Fibroblast of lung (primary cell): ENCODE measurements around the gene KCTD11. TPM values are rescaled to one million over a fixed set of nuclear protein-coding genes. Genes with fewer than 3 reads are reported as not detected.

Source experiments
- DNase-seq, 2 donors: peaks; one replicate each; pipeline versions ENCODE4 v3.0.0 to v3.0.0-alpha.2; 2010; ENCODE audit warnings: low read depth in 2 of 2
- H2AFZ ChIP-seq: 2 replicates; pipeline ENCODE4 v1.5.1; 2012; ENCODE audit warnings: low read length, control low read depth, inconsistent platforms
- H3K27ac ChIP-seq: 2 replicates; pipeline ENCODE4 v1.5.1; 2011; ENCODE audit warnings: low read length, control low read depth; ENCODE audit not compliant: insufficient read depth
- H3K27me3 ChIP-seq: 2 replicates; pipeline ENCODE4 v1.5.1; 2011; ENCODE audit warnings: mild to moderate bottlenecking, low read length; ENCODE audit not compliant: control insufficient read depth, insufficient read depth
- H3K36me3 ChIP-seq: 2 replicates; pipeline ENCODE4 v1.5.1; 2011; ENCODE audit warnings: low read length; ENCODE audit not compliant: control insufficient read depth, insufficient read depth
- H3K4me1 ChIP-seq: 2 replicates; pipeline ENCODE4 v1.5.1; 2011; ENCODE audit warnings: low read length; ENCODE audit not compliant: control insufficient read depth, insufficient read depth; ENCODE audit errors: extremely low read depth
- H3K4me2 ChIP-seq: 2 replicates; pipeline ENCODE4 v1.5.1; 2011; ENCODE audit warnings: low read length, control low read depth; ENCODE audit not compliant: insufficient read depth; ENCODE audit errors: extremely low read depth
- H3K4me3 ChIP-seq, 4 experiments: fragments of 200-600 bp in 1 of 4; sonication (generic) in 1 of 4; replicated peaks in 1 of 4; 2 replicates each; pipeline ENCODE4 v1.5.1; 2011 to 2016; ENCODE audit warnings: low read length in 4 of 4, low read depth in 3 of 4, mild to moderate bottlenecking in 3 of 4, control low read depth in 2 of 4, inconsistent platforms in 1 of 4, mixed read lengths in 1 of 4; ENCODE audit not compliant: insufficient read depth in 1 of 4; ENCODE audit errors: control extremely low read depth in 1 of 4
- H3K79me2 ChIP-seq: 2 replicates; pipeline ENCODE4 v1.5.1; 2012; ENCODE audit warnings: mild to moderate bottlenecking, low read length, inconsistent platforms; ENCODE audit not compliant: control insufficient read depth, insufficient read depth
- H3K9ac ChIP-seq: 2 replicates; pipeline ENCODE4 v1.5.1; 2011; ENCODE audit warnings: mild to moderate bottlenecking, low read length, control low read depth; ENCODE audit not compliant: insufficient read depth
- H3K9me3 ChIP-seq: 2 replicates; pipeline ENCODE4 v1.5.1; 2012; ENCODE audit warnings: low read depth, low read length; ENCODE audit not compliant: control insufficient read depth, insufficient read depth
- H4K20me1 ChIP-seq: 2 replicates; pipeline ENCODE4 v1.5.1; 2011; ENCODE audit warnings: low read length; ENCODE audit not compliant: control insufficient read depth, insufficient read depth; ENCODE audit errors: extremely low read depth
- CTCF ChIP-seq, 2 donors: IDR thresholded peaks in 1 of 2; conservative IDR thresholded peaks in 1 of 2; 1 replicate in 1 of 2; 2 replicates in 1 of 2; pipeline ENCODE4 v1.5.1; 2011 to 2012; ENCODE audit warnings: low read length in 2 of 2, control low read depth in 1 of 2, inconsistent platforms in 1 of 2, low read depth in 1 of 2, mild to moderate bottlenecking in 1 of 2
- EZH2 ChIP-seq: IDR thresholded peaks from 2 replicates; pipeline ENCODE4 v1.5.1; 2012; ENCODE audit warnings: low read length, control low read depth, mild to moderate bottlenecking; ENCODE audit errors: missing control alignments
- polyA plus RNA-seq, 2 donors: library from polyadenylated mRNA; depleted of rRNA in 1 of 2; stranded (reverse) in 1 of 2; unstranded in 1 of 2; fragments of >200 nt; gene quantifications; 2 replicates each; pipeline ENCODE4 v1.2.1, GENCODE V29; 2011 to 2012; ENCODE audit warnings: missing spikeins in 1 of 2
- total RNA-seq: library from RNA; depleted of rRNA; stranded (reverse); fragments of >200 nt; gene quantifications from 2 replicates; pipeline ENCODE4 v1.2.1, GENCODE V29; 2014

The KCTD11 gene
- total and polyA plus RNA-seq, 2 donors (not counting 1 experiment from before 2014, with no cell fraction given) = 8.8 to 11.9 TPM

GRCh38 chr17:7388856-7389255 is 36.9 kb downstream of the KCTD11 start:
- Histone ChIP-seq H3K9ac (no peak overlapping the region), H3K79me2 (no peaks in the 10 kb centered on the region)

GRCh38 chr17:7389924-7390910 is 38.3 kb downstream of the KCTD11 start:
- no peak for DNase-seq
- TF ChIP-seq EZH2 (no peak), CTCF (conservative IDR thresholded peaks at IDR 0.05 in 1 of 2, IDR thresholded peaks at IDR 0.05 in 1 of 2; ENCODE audit: low read depth in 1 of 2, low read length in 2 of 2) (no peak)
- Histone ChIP-seq H3K4me1 (peaks cover 3% of the 10 kb centered on the region), H3K9ac (no peak overlapping the region), H3K27me3 (no peaks in the 10 kb centered on the region), H3K4me2 (no peak overlapping the region), H3K36me3 (peaks cover 15% of the 10 kb centered on the region), H3K4me3 (no peak overlapping the region), H2AFZ (no peak overlapping the region), H4K20me1 (no peaks in the 10 kb centered on the region), H3K27ac (no peak overlapping the region), H3K9me3 (no peaks in the 10 kb centered on the region), H3K79me2 (no peaks in the 10 kb centered on the region)

More at GRCh38 chr17:7388856-7389255, 36.9 kb downstream of the KCTD11 start:
- Histone ChIP-seq H2AFZ (no peak overlapping the region), H3K27ac (no peak overlapping the region), H3K4me2 (no peak overlapping the region), H3K4me3 (no peak overlapping the region), H3K36me3 (peaks cover 15% of the 10 kb centered on the region), H4K20me1 (no peaks in the 10 kb centered on the region), H3K4me1 (peaks cover under 1% of the 10 kb centered on the region), H3K9me3 (no peaks in the 10 kb centered on the region), H3K27me3 (no peaks in the 10 kb centered on the region)
- no peak for TF ChIP-seq EZH2
- TF ChIP-seq CTCF (conservative IDR thresholded peaks at IDR 0.05 in 1 of 2, IDR thresholded peaks at IDR 0.05 in 1 of 2; ENCODE audit: low read depth in 1 of 2, low read length in 2 of 2) = no peak
- no peak for DNase-seq

DNA sequence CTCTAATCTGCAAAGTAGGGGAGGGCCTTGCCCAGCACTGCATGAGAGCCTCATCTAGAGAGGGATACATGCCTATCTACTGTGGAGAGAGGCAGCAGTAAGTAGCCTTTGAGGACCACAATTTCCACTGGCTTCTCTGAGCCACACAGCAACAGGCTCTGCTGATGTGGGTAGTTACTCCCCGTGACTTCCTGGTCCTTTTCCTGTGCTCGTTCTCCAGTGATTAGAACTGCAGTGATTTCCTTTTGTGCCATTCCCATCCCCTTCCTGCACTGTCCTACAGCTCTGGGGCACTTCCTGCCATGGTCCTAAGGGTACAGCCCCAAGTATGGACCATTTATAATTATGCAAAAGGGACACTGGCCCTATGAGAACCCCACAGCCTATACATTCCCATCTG is 39.3 kb downstream of the KCTD11 start:
- TF ChIP-seq CTCF (conservative IDR thresholded peaks at IDR 0.05 in 1 of 2, IDR thresholded peaks at IDR 0.05 in 1 of 2; ENCODE audit: low read depth in 1 of 2, low read length in 2 of 2) (no peak), EZH2 (no peak)
- H3K9me3 ChIP-seq = no peaks in the 10 kb centered on the region
- no peak overlapping the region for H3K4me3 ChIP-seq
- no peak overlapping the region for H2AFZ ChIP-seq
- no peak for DNase-seq
- no peak overlapping the region for H3K9ac ChIP-seq
- H3K27me3 ChIP-seq = no peaks in the 10 kb centered on the region
- H3K27ac ChIP-seq = no peak overlapping the region
- no peaks in the 10 kb centered on the region for H3K79me2 ChIP-seq
- H3K36me3 ChIP-seq = peaks cover 15% of the 10 kb centered on the region
- peaks cover 3% of the 10 kb centered on the region for H3K4me1 ChIP-seq
- H3K4me2 ChIP-seq = no peak overlapping the region
- H4K20me1 ChIP-seq = no peaks in the 10 kb centered on the region
